Right kidney (tissue), 1 donor: ENCODE data around the gene UNC5A.

Experiments used
- DNase-seq: peaks from one replicate; pipeline ENCODE4 v3.0.0-alpha.2; 2016

The UNC5A gene

GRCh38 chr5:176800024-176800423, 10.3 kb upstream of the UNC5A start:
- DNase-seq: no peak

- no peak for DNase-seq
These were observed 8.1 kb upstream of the UNC5A start for GRCh38 chr5:176802116-176802784.

GRCh38 chr5:176803068-176803942, 7.1 kb upstream of the UNC5A start:
- no peak for DNase-seq

- no peak for DNase-seq
These were observed 6.3 kb upstream of the UNC5A start for GRCh38 chr5:176803943-176804498.

GRCh38 chr5:176806137-176806536, 4.2 kb upstream of the UNC5A start:
- no peak for DNase-seq

GRCh38 chr5:176809544-176810080, 747 bp upstream of the UNC5A start:
- peak; percentile 61 for DNase-seq

- peak; percentile 38 for DNase-seq
These were observed 535 bp downstream of the UNC5A start for GRCh38 chr5:176810687-176811501.

- peak; percentile 28 for DNase-seq
These were observed 2.2 kb downstream of the UNC5A start for GRCh38 chr5:176812269-176813259.

GRCh38 chr5:176813587-176814312, 3.4 kb downstream of the UNC5A start:
- no peak for DNase-seq

- no peak for DNase-seq
These were observed 3.9 kb downstream of the UNC5A start for GRCh38 chr5:176814313-176814685.

- DNase-seq: no peak
These were observed 4.6 kb downstream of the UNC5A start for GRCh38 chr5:176814836-176815438.

- no peak for DNase-seq
These were observed 5.8 kb downstream of the UNC5A start for GRCh38 chr5:176816043-176816745.

- DNase-seq: no peak
These were observed 6.5 kb downstream of the UNC5A start for GRCh38 chr5:176816791-176817347.

GRCh38 chr5:176817369-176817840, 7.0 kb downstream of the UNC5A start:
- no peak for DNase-seq

GRCh38 chr5:176817841-176818377, 7.5 kb downstream of the UNC5A start:
- DNase-seq: peak; percentile 54

- no peak for DNase-seq
These were observed 8.2 kb downstream of the UNC5A start for GRCh38 chr5:176818391-176819098.

GRCh38 chr5:176819476-176819875, 9.1 kb downstream of the UNC5A start:
- no peak for DNase-seq

GRCh38 chr5:176820937-176821336, 10.6 kb downstream of the UNC5A start:
- no peak for DNase-seq
